D341Med (cell line): ENCODE measurements around the gene PCNX1.

Experiments used
- DNase-seq: peaks from one replicate; pipeline ENCODE4 v3.0.0; 2012; ENCODE audit warnings: low spot score

Gene PCNX1

GRCh38 chr14:71086567-71086966 lies 179.3 kb downstream of the PCNX1 start:
- no peak for DNase-seq

- DNase-seq, result no peak
Observed at GRCh38 chr14:71089971-71090370, 182.7 kb downstream of the PCNX1 start.

GRCh38 chr14:71094722-71095121 lies 187.5 kb downstream of the PCNX1 start:
- no peak for DNase-seq

- DNase-seq, result no peak
Observed at GRCh38 chr14:71096947-71097346, 189.7 kb downstream of the PCNX1 start.

- peak; percentile 55 for DNase-seq
Observed at GRCh38 chr14:71103662-71104484, 196.6 kb downstream of the PCNX1 start.

- DNase-seq, result no peak
Observed at GRCh38 chr14:71105177-71105576, 197.9 kb downstream of the PCNX1 start.

GRCh38 chr14:71107921-71108320 lies 200.7 kb downstream of the PCNX1 start:
- DNase-seq, result no peak

GRCh38 chr14:71108398-71109119 lies 201.3 kb downstream of the PCNX1 start:
- no peak for DNase-seq

GRCh38 chr14:71113376-71113775 lies 206.1 kb downstream of the PCNX1 start:
- DNase-seq, result no peak

- no peak for DNase-seq
Observed at GRCh38 chr14:71114565-71114964, 207.3 kb downstream of the PCNX1 start.

- no peak for DNase-seq
Observed at GRCh38 chr14:71115306-71115705, 208.0 kb downstream of the PCNX1 start.

- DNase-seq, result no peak
Observed at GRCh38 chr14:71115821-71116567, 208.7 kb downstream of the PCNX1 start.

GRCh38 chr14:71116568-71117122 lies 209.4 kb downstream of the PCNX1 start:
- DNase-seq, result no peak

GRCh38 chr14:71117839-71118743 lies 210.8 kb downstream of the PCNX1 start:
- no peak for DNase-seq

GRCh38 chr14:71119075-71119474 lies 211.8 kb downstream of the PCNX1 start:
- no peak for DNase-seq

- no peak for DNase-seq
Observed at GRCh38 chr14:71119832-71120231, 212.6 kb downstream of the PCNX1 start.

- no peak for DNase-seq
Observed at GRCh38 chr14:71121001-71121400, 213.7 kb downstream of the PCNX1 start.

- no peak for DNase-seq
Observed at GRCh38 chr14:71121711-71122110, 214.5 kb downstream of the PCNX1 start.

- DNase-seq, result no peak
Observed at GRCh38 chr14:71122866-71123565, 215.8 kb downstream of the PCNX1 start.

- no peak for DNase-seq
Observed at GRCh38 chr14:71123579-71124135, 216.4 kb downstream of the PCNX1 start.
